Karpas-422 (cell line): Measurements from ENCODE around the gene LCNL1. TPM values are rescaled to one million over a fixed set of nuclear protein-coding genes. Genes with fewer than 3 reads are reported as not detected.

Experiments used
- DNase-seq: peaks from one replicate; pipeline ENCODE4 v3.0.0-alpha.2; 2015
- H2AFZ ChIP-seq: fragments of 200-600 bp; sonication (generic); 2 replicates; pipeline ENCODE4 v1.6.1; 2014; ENCODE audit warnings: antibody characterized with exemption, low read length, mixed read lengths
- H3K27ac ChIP-seq: fragments of 200-600 bp; sonication (generic); 2 replicates; pipeline ENCODE4 v1.5.1; 2014; ENCODE audit warnings: mild to moderate bottlenecking, low read length, moderate library complexity
- H3K27me3 ChIP-seq: fragments of 200-600 bp; sonication (generic); 2 replicates; pipeline ENCODE4 v1.6.1; 2014; ENCODE audit warnings: low read length, mixed read lengths
- H3K36me3 ChIP-seq: fragments of 200-600 bp; sonication (generic); 2 replicates; pipeline ENCODE4 v1.6.1; 2014; ENCODE audit warnings: low read length, mixed read lengths; ENCODE audit not compliant: insufficient read depth
- H3K4me1 ChIP-seq: fragments of 200-600 bp; sonication (generic); 2 replicates; pipeline ENCODE4 v1.6.1; 2014; ENCODE audit warnings: mild to moderate bottlenecking, low read length, mixed read lengths
- H3K4me2 ChIP-seq: fragments of 200-600 bp; sonication (generic); 2 replicates; pipeline ENCODE4 v1.6.1; 2014; ENCODE audit warnings: low read length, low read depth, mild to moderate bottlenecking; ENCODE audit not compliant: poor library complexity, severe bottlenecking
- H3K4me3 ChIP-seq: fragments of 200-600 bp; sonication (generic); 2 replicates; pipeline ENCODE4 v1.5.1; 2014; ENCODE audit warnings: mild to moderate bottlenecking, antibody characterized with exemption, low read length, mixed read lengths
- H3K79me2 ChIP-seq: fragments of 200-600 bp; sonication (generic); 2 replicates; pipeline ENCODE4 v1.6.1; 2014; ENCODE audit warnings: mild to moderate bottlenecking, low read length, mixed read lengths
- H3K9ac ChIP-seq: fragments of 200-600 bp; sonication (generic); 2 replicates; pipeline ENCODE4 v1.6.0; 2014; ENCODE audit warnings: low read length
- H3K9me2 ChIP-seq: fragments of 200-600 bp; sonication (generic), shearing (Covaris generic); replicated peaks from 2 replicates; pipeline ENCODE4 v1.6.0; 2014; ENCODE audit warnings: mild to moderate bottlenecking, low read length, moderate library complexity; ENCODE audit not compliant: insufficient read depth
- H3K9me3 ChIP-seq: fragments of 300-700, 200-600 bp; sonication (generic); 2 replicates; pipeline ENCODE4 v1.6.1; 2014; ENCODE audit warnings: low read length, mixed read lengths
- H4K20me1 ChIP-seq: fragments of 200-600 bp; sonication (generic); 2 replicates; pipeline ENCODE4 v1.6.1; 2014; ENCODE audit warnings: mild to moderate bottlenecking, antibody characterized with exemption, low read length, low read depth; ENCODE audit not compliant: insufficient read depth
- total RNA-seq: library from RNA; depleted of rRNA; stranded (reverse); fragments of >200 nt; shearing (Covaris generic); gene quantifications from 2 replicates; pipeline ENCODE4 v1.2.3, GENCODE V29; 2014; ENCODE audit warnings: low replicate concordance

Gene LCNL1
- total RNA-seq, 1 experiment from 2014 or later: not detected

DNA sequence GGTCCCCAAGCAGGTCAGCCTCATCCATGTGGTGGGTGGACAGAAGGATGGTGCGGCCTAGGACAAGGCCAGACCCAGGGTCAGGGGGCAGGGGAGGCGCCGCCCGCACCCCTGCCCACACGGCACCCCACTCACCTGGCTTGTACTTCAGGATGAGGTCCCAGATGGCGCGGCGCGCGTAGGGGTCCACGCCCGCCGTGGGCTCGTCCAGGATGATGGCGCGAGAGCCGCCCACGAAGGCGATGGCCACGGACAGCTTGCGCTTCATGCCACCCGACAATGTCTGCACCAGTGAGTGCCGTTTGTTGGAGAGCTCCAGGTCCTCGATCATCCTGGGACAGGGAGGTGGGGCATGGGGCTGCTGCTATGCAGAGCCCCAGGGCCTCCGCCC is 32.7 kb downstream of the LCNL1 start:
- Histone ChIP-seq H3K4me3 (no peak overlapping the region), H3K4me2 (no peak overlapping the region), H3K79me2 (no peaks in the 10 kb centered on the region), H3K27ac (no peak overlapping the region), H2AFZ (no peak overlapping the region), H3K9ac (no peak overlapping the region), H3K27me3 (no peaks in the 10 kb centered on the region), H4K20me1 (no peaks in the 10 kb centered on the region), H3K4me1 (no peaks in the 10 kb centered on the region), H3K36me3 (no peaks in the 10 kb centered on the region), H3K9me3 (no peaks in the 10 kb centered on the region), H3K9me2 (no peaks in the 10 kb centered on the region)
- DNase-seq: no peak

DNA sequence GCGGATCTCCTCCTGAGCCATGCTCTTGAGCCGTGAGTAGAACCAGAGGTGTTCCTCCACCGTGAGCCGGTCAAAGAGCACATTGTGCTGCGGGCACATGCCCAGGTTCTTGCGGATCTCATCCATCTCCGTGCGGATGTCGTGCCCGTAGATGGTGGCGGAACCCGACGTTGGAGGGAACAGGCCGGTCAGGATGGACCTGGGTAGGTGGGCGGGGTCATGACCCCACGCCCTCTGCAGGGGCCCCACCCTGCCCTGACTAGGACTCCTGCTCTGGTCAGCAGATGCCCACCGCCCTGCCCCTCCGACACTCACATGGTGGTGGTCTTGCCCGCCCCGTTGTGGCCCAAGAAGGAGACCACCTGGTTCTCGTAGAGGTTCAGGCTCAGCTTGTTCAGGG is 33.2 kb downstream of the LCNL1 start:
- Histone ChIP-seq H3K27ac (no peak overlapping the region), H3K4me1 (no peaks in the 10 kb centered on the region), H3K4me3 (no peak overlapping the region), H3K4me2 (no peak overlapping the region), H3K79me2 (no peaks in the 10 kb centered on the region), H3K9me2 (no peaks in the 10 kb centered on the region), H3K36me3 (no peaks in the 10 kb centered on the region), H2AFZ (no peak overlapping the region), H4K20me1 (no peaks in the 10 kb centered on the region), H3K9me3 (no peaks in the 10 kb centered on the region), H3K9ac (no peak overlapping the region), H3K27me3 (no peaks in the 10 kb centered on the region)
- no peak for DNase-seq

GRCh38 chr9:137016436-137016835 is 33.6 kb downstream of the LCNL1 start:
- Histone ChIP-seq H2AFZ (no peak overlapping the region), H3K9me3 (no peaks in the 10 kb centered on the region), H3K36me3 (no peaks in the 10 kb centered on the region), H3K79me2 (no peaks in the 10 kb centered on the region), H3K4me2 (no peak overlapping the region), H3K9me2 (no peaks in the 10 kb centered on the region), H3K4me3 (no peak overlapping the region), H4K20me1 (no peaks in the 10 kb centered on the region), H3K4me1 (no peaks in the 10 kb centered on the region), H3K27me3 (no peaks in the 10 kb centered on the region), H3K27ac (no peak overlapping the region), H3K9ac (no peak overlapping the region)
- no peak for DNase-seq

- H3K4me1 ChIP-seq: no peaks in the 10 kb centered on the region
- no peaks in the 10 kb centered on the region for H3K9me2 ChIP-seq
- no peak overlapping the region for H2AFZ ChIP-seq
- no peak overlapping the region for H3K4me2 ChIP-seq
- H3K27me3 ChIP-seq: no peaks in the 10 kb centered on the region
- no peaks in the 10 kb centered on the region for H3K79me2 ChIP-seq
- H3K9ac ChIP-seq: no peak overlapping the region
- no peak for DNase-seq
- H3K4me3 ChIP-seq: no peak overlapping the region
- no peaks in the 10 kb centered on the region for H4K20me1 ChIP-seq
- no peak overlapping the region for H3K27ac ChIP-seq
- H3K36me3 ChIP-seq: no peaks in the 10 kb centered on the region
- no peaks in the 10 kb centered on the region for H3K9me3 ChIP-seq
Measured at GRCh38 chr9:137017071-137017470, 34.3 kb downstream of the LCNL1 start.

- Histone ChIP-seq H3K9me3 (no peaks in the 10 kb centered on the region), H3K4me3 (no peak overlapping the region)
Measured at GRCh38 chr9:137017791-137018497, 35.2 kb downstream of the LCNL1 start.

GRCh38 chr9:137018761-137019559 is 36.2 kb downstream of the LCNL1 start:
- Histone ChIP-seq H3K36me3 (no peaks in the 10 kb centered on the region), H3K4me2 (no peak overlapping the region), H3K9me2 (no peaks in the 10 kb centered on the region), H3K79me2 (no peaks in the 10 kb centered on the region), H3K4me1 (no peaks in the 10 kb centered on the region), H3K9me3 (no peaks in the 10 kb centered on the region), H3K9ac (no peak overlapping the region), H3K27ac (no peak overlapping the region), H2AFZ (no peak overlapping the region), H3K27me3 (no peaks in the 10 kb centered on the region), H3K4me3 (no peak overlapping the region), H4K20me1 (no peaks in the 10 kb centered on the region)
- no peak for DNase-seq

More at GRCh38 chr9:137017791-137018497, 35.2 kb downstream of the LCNL1 start:
- H3K79me2 ChIP-seq: no peaks in the 10 kb centered on the region
- no peaks in the 10 kb centered on the region for H4K20me1 ChIP-seq
- H3K27ac ChIP-seq: no peak overlapping the region
- no peak overlapping the region for H2AFZ ChIP-seq
- no peaks in the 10 kb centered on the region for H3K4me1 ChIP-seq
- no peak overlapping the region for H3K9ac ChIP-seq
- no peak for DNase-seq
- H3K4me2 ChIP-seq: no peak overlapping the region
- no peaks in the 10 kb centered on the region for H3K27me3 ChIP-seq
- no peaks in the 10 kb centered on the region for H3K9me2 ChIP-seq
- no peaks in the 10 kb centered on the region for H3K36me3 ChIP-seq

GRCh38 chr9:137019891-137020683 is 37.3 kb downstream of the LCNL1 start:
- Histone ChIP-seq H3K4me3 (no peak overlapping the region), H2AFZ (no peak overlapping the region), H3K36me3 (no peaks in the 10 kb centered on the region), H3K9me3 (no peaks in the 10 kb centered on the region), H3K27me3 (no peaks in the 10 kb centered on the region), H3K9me2 (no peaks in the 10 kb centered on the region), H3K4me1 (peaks cover 1% of the 10 kb centered on the region), H3K4me2 (no peak overlapping the region), H4K20me1 (no peaks in the 10 kb centered on the region), H3K27ac (no peak overlapping the region), H3K79me2 (no peaks in the 10 kb centered on the region), H3K9ac (no peak overlapping the region)
- DNase-seq: no peak
